Adipose tissue (tissue), 3 donors: ENCODE data around the gene KIF1A. TPM values are rescaled to one million over a fixed set of nuclear protein-coding genes. Genes with fewer than 3 reads are reported as not detected.

ENCODE experiments used
- H3K27ac ChIP-seq: one replicate; pipeline ENCODE4 v1.5.1; 2013; ENCODE audit warnings: low read depth, low read length
- WGBS, 3 donors: extraction: QIAGEN DNeasy Blood & Tissue Kit; methylation state at CpG; one replicate each; pipeline ENCODE4 v1.1.7; 2013; 5-methylcytosine and 5-hydroxymethylcytosine counted together
- polyA plus RNA-seq, 3 donors: library from polyadenylated mRNA; stranded (reverse); fragments of 200-250 nt; gene quantifications; one replicate each; pipeline ENCODE4 v1.2.3, GENCODE V29; 2013
- donor health status: healthy with polysubstance abuse.
- donor health status: Bipolar disorder and iron deficiency.
- donor health status: healthy.

The KIF1A gene
- polyA plus RNA-seq, 3 donors = 0.11 to 18.6 (median 0.18) TPM

DNA sequence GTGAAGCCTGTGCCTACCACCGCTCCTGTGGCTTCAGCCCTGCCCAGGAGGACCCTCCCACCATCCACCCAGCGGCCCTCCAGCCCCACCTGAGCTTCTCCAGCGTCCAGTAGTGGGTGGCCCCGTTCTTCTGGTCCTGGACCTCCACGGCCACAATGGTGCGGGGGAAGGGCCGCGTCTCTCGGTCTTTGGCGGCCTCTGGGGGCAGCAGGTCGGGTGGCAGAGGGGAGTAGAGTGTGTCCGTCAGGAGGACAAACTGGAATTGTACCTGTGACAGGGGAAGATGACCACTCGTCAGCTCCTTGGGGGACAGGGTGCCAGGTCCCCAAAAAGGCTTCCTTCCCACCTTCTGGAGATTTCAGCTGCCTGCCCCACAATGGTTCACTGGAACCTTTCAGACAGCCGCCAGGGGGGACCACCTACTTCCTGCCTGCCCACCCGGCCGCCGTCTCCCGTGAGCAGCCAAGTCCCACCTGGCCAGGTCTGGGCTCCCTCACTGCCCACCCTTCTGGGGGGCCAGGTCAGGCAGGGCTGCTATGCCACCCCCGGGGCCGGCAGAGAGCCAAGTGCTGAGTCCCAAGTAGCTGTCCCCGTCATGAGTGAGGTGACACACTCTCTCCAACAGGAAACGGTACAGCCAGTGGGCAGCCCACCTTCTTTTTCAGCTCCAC, 59.3 kb downstream of the KIF1A start:
- no peak overlapping the region for H3K27ac ChIP-seq
- WGBS, 3 donors = 61 to 80% (median 72%) methylated on average over 22 of the region's 22 CpGs

DNA sequence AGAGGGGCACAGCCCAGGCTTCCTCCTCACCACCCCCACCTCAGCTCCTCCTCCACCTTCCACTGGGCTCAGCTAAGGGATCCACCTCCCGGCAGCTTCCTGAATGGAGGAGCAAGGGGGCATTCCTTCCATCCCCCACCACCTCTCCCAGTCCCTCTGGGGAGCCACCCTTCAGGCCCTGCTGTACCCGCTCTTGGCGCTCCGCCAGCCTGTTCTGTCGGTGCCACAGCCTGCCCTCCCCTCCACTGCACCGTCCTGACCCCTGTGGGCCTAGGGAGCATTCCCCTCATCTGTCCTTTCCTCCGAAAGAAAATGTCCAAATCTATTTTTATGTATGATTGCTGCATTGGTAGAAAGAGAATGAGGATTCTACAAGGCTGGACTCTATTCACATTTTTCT, 59.9 kb downstream of the KIF1A start:
- H3K27ac ChIP-seq = no peak overlapping the region
- WGBS, 3 donors = 69 to 72% (median 70%) methylated on average over 7 of the region's 7 CpGs

DNA sequence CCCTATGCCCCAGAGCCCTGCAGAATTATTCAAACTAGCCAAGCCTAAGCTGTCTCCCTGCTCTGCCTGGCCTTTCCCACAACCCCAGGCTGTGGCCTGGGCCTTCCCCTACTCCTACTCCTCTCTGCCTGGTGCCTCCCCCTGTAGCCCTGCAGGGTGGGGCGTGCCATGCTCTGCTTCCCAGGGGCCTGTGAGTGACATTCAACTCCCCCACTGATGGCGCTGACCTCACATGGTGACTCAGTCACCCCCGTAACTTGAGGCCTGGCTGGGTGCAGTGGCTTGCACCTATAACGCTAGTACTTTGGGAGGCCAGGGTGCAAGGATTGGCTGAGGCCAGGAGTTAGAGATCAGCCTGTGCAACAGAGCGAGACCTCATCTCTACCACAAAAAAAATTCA, 60.6 kb downstream of the KIF1A start:
- 85 to 93% (median 88%) methylated on average over 5 of the region's 5 CpGs for WGBS, 3 donors
- H3K27ac ChIP-seq = no peak overlapping the region

DNA sequence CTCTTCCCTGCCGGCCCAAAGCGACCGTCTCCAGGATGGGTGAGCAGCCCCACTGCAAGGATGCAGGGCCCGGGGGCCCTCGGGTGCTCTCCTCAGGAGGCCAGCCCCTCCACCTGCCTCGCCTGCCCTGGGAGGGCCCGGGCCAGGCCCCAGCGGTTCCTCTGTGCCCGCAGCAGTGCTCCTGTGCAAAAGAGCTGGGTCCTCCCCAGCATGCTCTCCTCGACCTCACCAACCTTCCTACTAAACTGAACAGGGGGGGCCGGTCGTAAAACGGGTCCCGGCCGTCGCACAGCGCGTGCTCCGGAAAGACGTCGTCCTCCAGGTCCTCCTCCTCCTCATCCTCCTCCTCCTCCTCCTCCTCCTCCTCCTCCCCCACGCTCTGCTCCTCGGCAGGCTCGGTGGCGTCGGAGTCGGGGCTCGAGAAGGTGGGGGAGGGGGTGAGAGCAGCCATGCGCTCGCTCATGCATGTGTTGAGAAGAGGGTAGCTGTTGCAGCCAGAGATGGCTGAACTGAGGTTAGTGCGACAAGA, 62.9 kb downstream of the KIF1A start:
- H3K27ac ChIP-seq = no peak overlapping the region
- 59 to 79% (median 77%) methylated on average over 30 to 31 of the region's 31 CpGs for whole genome bisulfite sequencing, 3 donors

DNA sequence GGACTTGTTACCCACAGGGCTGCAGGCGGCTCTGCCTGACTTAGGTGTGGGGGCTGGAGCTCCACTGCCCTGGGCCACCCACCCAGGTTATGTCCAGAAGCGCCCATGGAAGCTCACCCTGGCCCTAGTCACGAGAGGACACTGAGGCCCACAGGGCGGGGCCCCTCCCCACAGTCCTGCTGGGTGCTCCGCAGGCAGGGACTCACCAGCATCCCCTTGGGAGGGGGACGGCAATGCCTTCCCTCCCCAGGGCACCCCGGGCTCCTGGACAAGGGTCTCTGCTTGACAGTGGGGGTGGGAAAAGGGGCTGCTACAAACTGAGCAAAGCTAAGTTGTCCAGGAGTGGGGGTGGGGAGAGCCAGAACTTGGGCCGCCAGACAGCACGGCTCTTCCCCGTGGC, 67.8 kb downstream of the KIF1A start:
- 83 to 87% (median 85%) methylated on average over 10 of the region's 10 CpGs for WGBS, 3 donors
- no peak overlapping the region for H3K27ac ChIP-seq

DNA sequence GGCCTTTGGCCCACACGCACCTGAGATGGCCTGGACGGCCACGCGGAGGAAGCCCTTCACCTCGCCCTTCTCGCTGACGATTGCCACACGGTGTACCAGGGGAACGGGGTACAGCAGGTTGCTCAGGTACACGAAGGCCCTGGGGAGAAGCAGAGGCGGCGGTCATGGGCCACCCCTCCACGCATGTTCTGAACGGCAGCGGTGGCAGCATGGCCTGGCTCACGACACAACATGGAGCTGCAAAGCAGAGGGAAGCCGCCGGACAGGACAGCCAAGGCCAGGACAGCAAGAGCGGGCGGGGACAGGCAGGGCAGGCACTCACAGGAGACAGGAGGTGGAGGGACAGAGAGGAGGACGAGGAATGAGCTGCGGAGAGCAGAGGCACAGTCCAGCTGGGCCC, 69.6 kb downstream of the KIF1A start:
- H3K27ac ChIP-seq = no peak overlapping the region
- WGBS, 3 donors = 91 to 93% (median 92%) methylated on average over 22 of the region's 22 CpGs

DNA sequence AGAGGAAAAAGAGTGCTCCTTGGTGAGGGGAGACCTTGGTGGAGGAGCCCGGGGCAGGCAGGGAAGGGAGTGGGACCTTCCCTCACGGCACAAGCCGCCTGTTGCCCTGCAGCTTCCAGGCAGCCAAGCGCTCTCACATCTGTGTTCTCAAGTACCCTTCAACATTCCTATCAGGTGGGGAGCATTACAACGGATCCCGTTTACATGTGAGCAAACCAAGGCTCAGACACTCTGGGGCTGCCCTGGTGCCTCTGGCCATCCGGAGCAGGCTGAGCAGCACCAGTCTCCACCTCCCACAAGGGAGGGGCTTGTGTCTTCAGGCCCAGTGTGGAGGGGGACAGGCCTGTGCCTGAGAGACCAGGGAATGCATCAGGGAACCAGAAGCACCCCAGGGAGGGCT, 70.5 kb downstream of the KIF1A start:
- H3K27ac ChIP-seq = no peak overlapping the region
- 67 to 84% (median 73%) methylated on average over 7 of the region's 7 CpGs for WGBS, 3 donors

DNA sequence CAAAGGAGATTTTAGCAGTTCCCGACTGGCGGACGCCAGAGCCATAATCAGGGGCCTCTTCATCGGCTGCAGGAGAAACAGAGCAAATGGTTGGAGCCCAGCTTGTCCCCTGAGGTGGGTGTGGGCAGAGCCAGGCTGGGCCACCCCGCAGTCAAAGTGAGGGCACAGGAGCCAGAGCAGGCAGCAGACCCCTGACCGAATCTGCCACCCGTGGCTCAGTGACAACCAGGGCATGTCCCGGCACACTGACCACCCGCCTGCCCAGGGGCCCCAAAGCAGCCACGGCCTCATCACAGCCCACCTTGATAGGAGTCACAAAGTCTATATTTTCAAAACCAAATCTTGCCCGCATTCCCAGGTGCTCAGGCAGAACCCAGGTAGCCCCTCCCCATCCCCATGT, 72.8 kb downstream of the KIF1A start:
- H3K27ac ChIP-seq = no peak overlapping the region

DNA sequence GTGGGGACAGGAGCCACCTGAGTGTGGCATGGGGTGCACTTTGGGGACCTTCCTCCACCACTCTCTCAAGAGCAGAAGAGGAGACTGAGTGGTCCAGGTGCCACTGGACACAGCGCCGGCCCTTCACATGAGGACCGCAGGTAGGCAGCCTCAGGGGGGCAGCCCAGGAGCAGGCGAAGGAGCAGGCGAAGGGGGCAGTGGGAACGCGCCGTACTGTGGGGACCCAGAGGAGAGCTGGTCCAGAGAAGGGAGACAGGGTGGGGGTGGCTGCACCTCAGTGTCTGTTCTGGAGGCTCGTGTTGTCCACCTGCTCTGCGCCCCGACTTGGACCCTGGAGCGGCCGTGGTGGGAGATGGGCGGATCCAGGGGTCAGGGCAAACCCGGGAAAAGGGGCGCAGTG, 73.3 kb downstream of the KIF1A start:
- H3K27ac ChIP-seq = no peak overlapping the region
- WGBS, 3 donors = 93 to 95% (median 95%) methylated on average over 13 to 16 of the region's 16 CpGs

More for the DNA sequence above, 72.8 kb downstream of the KIF1A start:
- WGBS, 3 donors = 91 to 93% (median 91%) methylated on average over 11 of the region's 11 CpGs

DNA sequence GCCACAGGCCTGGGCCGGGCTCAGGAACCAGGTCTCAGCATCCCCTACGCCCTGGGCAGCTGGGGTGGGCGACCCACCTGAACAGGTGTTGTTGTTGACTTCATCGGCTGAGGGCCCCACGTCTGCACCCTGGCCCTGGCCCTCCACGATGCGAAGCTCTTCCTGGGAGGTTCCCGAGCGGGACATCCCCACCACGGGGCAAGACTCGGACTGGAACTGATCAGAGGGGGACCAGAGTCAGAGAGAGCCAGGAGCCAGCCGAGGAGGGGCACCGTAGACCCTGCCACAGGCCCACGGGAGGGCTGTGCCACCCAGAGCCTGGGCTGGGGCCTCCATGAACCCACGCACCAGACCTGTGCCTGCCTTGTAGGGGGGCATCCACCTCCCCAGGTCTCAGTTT, 74.1 kb downstream of the KIF1A start:
- no peak overlapping the region for H3K27ac ChIP-seq
- WGBS, 3 donors = 85 to 92% (median 90%) methylated on average over 15 of the region's 15 CpGs

DNA sequence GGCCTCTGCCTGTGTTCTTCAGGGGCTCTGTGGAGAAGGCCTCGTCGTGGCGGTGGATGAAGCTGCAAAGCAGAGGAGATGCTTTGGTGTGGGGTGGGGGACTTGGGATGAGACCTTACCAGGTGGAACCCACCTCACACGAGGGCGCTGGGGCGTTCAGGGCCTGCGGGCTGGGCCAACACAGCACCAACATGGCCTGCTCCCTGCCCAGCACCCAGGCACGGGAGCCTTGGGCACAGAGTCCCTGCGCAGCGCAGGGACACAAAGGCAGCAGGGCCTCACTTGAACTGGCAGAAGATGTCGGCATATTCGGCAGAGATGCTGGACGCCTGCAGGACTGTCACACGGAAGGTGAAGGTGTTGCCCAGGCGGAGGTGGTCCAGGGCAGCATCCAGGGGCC, 74.6 kb downstream of the KIF1A start:
- H3K27ac ChIP-seq = no peak overlapping the region
- 93 to 95% (median 93%) methylated on average over 15 of the region's 15 CpGs for WGBS, 3 donors

DNA sequence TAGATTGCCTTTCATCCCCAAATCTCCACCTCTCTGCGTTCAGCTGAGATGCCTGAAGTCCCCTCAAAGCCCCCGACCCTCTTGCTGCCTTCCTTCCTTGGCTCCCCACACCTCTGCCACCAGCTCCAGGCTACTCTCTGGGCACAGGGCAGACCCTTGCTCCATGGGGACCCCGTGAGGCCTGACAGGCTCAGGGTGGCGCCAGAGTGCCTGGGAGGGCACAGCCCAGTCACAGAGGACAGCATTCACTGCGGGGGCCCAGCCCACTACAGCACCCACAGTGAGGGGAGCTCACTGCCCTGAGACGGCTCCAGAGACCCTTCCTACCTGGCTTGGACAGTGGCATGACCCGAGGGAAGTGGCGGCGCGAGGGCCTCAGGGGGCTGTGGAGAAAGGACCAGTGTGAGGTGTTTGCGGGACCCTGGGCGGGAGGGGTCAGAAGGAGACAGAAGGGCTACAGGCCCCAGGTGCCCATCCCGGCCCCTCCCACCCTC, 77.4 kb downstream of the KIF1A start:
- H3K27ac ChIP-seq = no peak overlapping the region
- WGBS, 3 donors = 87 to 89% (median 89%) methylated on average over 13 of the region's 13 CpGs

DNA sequence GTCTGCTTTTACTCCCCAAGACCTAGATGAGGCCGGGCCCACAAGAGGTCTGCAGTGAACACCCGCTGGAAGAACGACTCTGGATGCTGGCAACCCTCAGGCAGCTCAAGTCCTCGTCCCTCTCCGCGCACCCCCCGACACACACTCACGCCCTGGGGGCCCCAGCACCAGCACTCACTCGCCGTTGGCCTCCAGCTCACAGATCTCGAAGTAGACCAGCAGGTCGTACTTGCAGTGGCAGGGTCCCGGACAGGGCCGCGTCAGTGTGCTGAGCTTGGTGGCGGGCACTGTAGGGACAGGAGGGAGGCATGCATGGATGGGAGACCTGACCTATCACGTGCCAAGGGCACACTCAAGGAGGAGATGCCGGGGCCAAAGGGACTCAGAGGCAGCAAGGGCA, 78.9 kb downstream of the KIF1A start:
- WGBS, 3 donors = 81 to 89% (median 89%) methylated on average over 18 of the region's 18 CpGs

DNA sequence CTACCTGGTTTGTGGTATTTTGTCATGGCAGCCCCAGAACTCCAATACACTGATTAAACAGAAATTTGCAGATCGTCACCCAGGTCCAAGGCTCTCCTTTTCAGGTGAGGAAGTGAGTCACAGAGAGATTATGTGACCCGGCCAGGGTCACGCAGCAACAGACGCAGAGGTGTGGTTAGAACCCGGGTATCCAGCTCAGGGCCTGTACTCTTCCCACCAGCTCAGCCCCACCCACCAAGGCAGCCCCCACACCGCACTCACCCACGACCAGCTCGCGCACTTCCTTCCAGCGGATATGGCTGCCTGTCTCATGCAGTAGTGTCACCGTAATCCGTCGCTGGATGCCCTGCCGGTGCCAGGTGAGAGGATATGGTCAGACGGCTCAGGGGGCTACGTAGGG, 80.2 kb downstream of the KIF1A start:
- 58 to 86% (median 75%) methylated on average over 16 of the region's 16 CpGs for WGBS, 3 donors

More for the DNA sequence above, 78.9 kb downstream of the KIF1A start:
- H3K27ac ChIP-seq = no peak overlapping the region

DNA sequence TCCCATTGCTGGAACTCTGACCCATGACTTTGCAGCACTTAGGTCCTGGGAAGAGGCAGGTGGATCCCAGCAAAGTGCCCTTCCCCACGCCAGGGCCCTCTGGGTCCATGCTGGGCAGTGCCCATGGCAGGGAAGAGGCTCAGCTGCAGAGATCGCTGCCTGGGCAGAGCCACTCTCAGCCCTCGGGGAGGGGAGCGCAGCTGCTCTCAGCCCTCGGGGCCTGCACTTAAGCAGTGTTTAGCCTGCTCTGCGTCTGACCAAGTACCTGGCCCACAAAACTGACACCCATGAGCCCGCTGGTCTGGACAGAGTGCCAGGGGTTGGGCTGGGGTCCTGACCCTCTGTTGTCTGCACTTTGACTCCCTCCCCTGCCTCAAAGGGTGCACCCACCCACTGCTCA, 82.1 kb downstream of the KIF1A start:
- 72 to 85% (median 76%) methylated on average over 7 of the region's 7 CpGs for WGBS, 3 donors
- no peak overlapping the region for H3K27ac ChIP-seq

More for the DNA sequence above, 80.2 kb downstream of the KIF1A start:
- H3K27ac ChIP-seq = no peak overlapping the region

DNA sequence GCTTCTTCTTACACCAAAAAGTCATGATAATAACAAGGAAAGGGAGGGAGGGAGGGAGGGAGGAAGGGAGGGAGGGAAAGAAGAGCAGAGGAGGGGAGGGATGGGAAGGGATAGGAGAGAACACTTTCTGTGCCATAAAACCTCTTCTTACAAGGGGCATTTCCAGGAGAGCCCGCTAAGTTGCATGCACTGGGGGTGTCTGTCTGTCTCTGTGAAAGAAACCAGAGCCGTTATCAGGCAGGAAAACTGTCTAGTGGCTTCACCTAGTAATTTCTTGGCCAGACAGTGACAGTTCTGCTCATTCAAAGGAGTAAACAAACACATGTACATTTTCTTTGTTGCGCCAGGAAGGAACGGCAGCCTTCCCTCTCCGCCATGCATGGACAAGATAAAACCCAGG, 82.5 kb downstream of the KIF1A start:
- no peak overlapping the region for H3K27ac ChIP-seq
- WGBS, 3 donors = 50 to 72% (median 50%) methylated on average over 5 of the region's 5 CpGs

DNA sequence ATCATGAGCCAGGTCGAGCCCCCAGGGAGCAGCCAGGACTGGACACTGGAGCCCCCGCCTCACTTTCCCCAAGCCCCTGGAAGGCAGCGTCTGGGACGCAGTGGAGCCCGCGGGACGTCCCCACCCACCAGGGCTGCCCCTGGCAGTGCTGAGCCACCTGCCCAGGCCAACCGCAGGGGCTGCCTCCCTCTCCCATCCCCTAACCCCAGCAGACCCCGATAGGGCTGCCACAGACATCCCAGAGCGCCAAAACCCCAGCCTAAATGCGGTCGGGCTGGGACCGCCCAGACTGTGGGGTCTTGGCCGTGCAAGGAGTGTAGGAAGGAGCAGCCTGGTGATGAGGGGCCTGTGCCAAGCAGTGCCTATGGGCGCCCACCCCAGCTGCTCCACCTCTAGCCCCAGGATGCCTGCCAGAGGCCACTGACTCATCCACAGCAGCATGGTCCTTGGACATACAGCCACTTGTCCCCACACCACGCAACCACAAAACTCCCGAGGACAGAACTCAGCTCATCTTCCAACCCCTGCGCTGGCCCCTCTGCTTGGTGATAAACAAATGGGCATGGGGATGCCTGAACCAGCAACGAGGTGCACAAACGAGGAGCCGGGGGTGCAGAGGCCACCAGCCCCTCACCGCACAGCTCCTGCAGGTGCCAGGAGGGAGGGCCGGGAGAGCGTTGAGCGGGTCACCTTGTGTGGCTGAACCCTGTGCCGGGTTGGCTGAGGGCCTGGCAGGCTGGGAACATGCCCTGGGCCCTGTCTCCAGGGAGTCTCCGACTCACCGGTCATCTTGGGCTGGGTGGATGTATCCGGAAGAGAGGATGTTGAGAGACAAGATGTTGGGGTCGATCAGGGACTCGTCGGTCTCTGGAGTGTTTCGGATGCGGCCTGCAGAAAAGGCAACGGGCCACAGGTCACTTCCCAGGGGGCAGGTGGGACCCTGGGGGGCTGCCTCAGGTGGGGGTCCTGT, 83.5 kb downstream of the KIF1A start:
- no peak overlapping the region for H3K27ac ChIP-seq
- 73 to 84% (median 82%) methylated on average over 34 to 35 of the region's 35 CpGs for WGBS, 3 donors

DNA sequence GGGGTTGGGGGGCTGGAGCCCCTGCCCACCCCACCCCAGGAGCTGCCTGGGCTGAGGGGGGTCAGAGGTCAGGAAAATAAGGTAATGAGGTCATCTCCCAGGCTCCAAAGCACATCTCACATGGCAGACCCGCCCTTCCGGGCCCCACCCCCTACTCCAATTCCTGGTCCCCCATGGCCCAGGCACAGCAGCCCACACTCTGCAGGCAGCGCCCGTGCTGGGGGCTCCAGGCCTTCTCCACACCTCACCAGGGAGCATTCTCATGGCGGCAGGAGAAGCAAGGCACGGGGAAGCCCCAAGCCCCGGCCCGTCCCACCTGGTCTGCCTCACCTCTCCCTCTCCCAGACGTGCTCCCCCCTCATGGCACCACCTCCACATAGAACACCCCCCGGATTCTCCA, 84.5 kb downstream of the KIF1A start:
- no peak overlapping the region for H3K27ac ChIP-seq
- WGBS, 3 donors = 84 to 93% (median 91%) methylated on average over 9 to 10 of the region's 10 CpGs

DNA sequence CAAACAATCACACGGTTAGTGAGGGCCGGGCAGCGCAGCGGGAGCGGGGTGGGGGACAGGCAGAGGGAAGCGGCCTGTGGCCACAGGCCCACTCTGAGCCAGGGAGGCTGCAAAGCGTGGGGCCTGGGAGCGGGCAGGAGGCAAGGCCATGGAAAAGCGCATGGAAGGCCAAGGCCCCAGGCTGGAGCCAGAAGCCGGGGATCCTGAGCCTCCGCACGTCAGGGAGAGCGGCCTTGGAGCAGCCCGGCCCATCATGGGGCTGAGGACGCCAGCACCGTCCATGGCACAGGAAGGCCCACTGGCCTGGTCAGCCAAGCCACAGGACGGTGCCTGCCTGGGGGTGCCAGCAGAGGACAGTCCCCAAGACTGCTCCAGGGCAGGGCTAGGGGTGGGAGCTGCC, 85.3 kb downstream of the KIF1A start:
- 91 to 96% (median 92%) methylated on average over 16 to 17 of the region's 17 CpGs for WGBS, 3 donors
- H3K27ac ChIP-seq = no peak overlapping the region
